HepG2 (cell line): ENCODE data around the gene TTC38. TPM values are rescaled to one million over a fixed set of nuclear protein-coding genes. Genes with fewer than 3 reads are reported as not detected.

Experiments
- ATAC-seq: fragments of 200-7000 bp; cut with Tn5 transposase; 3 replicates; pipeline ENCODE4 v1.9.1; 2020; ENCODE audit warnings: mild to moderate bottlenecking, moderate library complexity
- BruUV-seq: library from RNA; stranded (reverse); fragments of 400-500 nt; replicated peaks from 2 replicates; lab custom pipeline; 2021; lab: Mats Ljungman, UMichigan
- CTCF ChIA-PET: fragments of 300-600 bp; formaldehyde crosslinking; extraction: SDS; loops from one replicate; lab custom pipeline; 2021; ENCODE audit warnings: low total read pairs, inconsistent platforms, low intra/inter-chr PET ratio; lab: Yijun Ruan, JAX
- POLR2A ChIA-PET: fragments of 350-600 bp; sonication (Branson Sonifier 250); formaldehyde crosslinking; loops from one replicate; lab custom pipeline; 2020; ENCODE audit warnings: antibody characterized with exemption, inconsistent platforms; lab: Yijun Ruan, JAX
- DNase-seq: peaks from one replicate; pipeline ENCODE4 v3.0.0-alpha.2; 2015; ENCODE audit warnings: low spot score
- FAIRE-seq: peaks from 3 replicates; lab custom pipeline; 2011; peaks lifted over from hg19 to GRCh38; lab: Jason Lieb, UNC
- H2AFZ ChIP-seq: one replicate; pipeline ENCODE4 v1.6.1; 2011; ENCODE audit warnings: low read length, inconsistent platforms
- H3K27ac ChIP-seq: fragments of 300-600 bp; 3 replicates; pipeline ENCODE4 v1.8.0; 2011; ENCODE audit warnings: mixed run types, mild to moderate bottlenecking, mixed read lengths, low read length, inconsistent platforms; ENCODE audit not compliant: insufficient read depth; ENCODE audit errors: extremely low read length
- H3K27me3 ChIP-seq, 2 experiments: fragments of 200-600 bp in 1 of 2; 2 replicates in 1 of 2; 3 replicates in 1 of 2; pipeline versions ENCODE4 v1.6.0 to v1.8.0; 2011; ENCODE audit warnings: low read length in 2 of 2, mild to moderate bottlenecking in 2 of 2, moderate library complexity in 2 of 2, inconsistent platforms in 1 of 2; ENCODE audit not compliant: insufficient read depth in 2 of 2, control insufficient read depth in 1 of 2
- H3K36me3 ChIP-seq, 2 experiments: fragments of 200-600 bp in 1 of 2; replicated peaks in 1 of 2; 2 replicates in 1 of 2; 3 replicates in 1 of 2; pipeline versions ENCODE4 v1.5.1 to v1.8.0; 2011; ENCODE audit warnings: low read length in 2 of 2, inconsistent platforms in 1 of 2; ENCODE audit not compliant: insufficient read depth in 2 of 2, control insufficient read depth in 1 of 2
- H3K4me1 ChIP-seq: 2 replicates; pipeline ENCODE4 v1.5.1; 2012; ENCODE audit warnings: low read length, inconsistent platforms; ENCODE audit not compliant: insufficient read depth
- H3K4me2 ChIP-seq: 2 replicates; pipeline ENCODE4 v1.6.0; 2011; ENCODE audit warnings: low read depth, low read length, inconsistent platforms
- H3K4me3 ChIP-seq, 3 experiments: fragments of 200-600 bp in 1 of 3; sonication (generic), shearing (Covaris generic) in 1 of 3; replicated peaks in 1 of 3; 2 replicates each; pipeline ENCODE4 v1.5.1; 2011 to 2016; ENCODE audit warnings: low read length in 3 of 3, inconsistent platforms in 2 of 3, low read depth in 2 of 3, mild to moderate bottlenecking in 2 of 3, control low read depth in 1 of 3, mixed read lengths in 1 of 3; ENCODE audit not compliant: insufficient read depth in 1 of 3
- H3K79me2 ChIP-seq: one replicate; pipeline ENCODE4 v1.6.1; 2011; ENCODE audit warnings: low read length, inconsistent platforms; ENCODE audit not compliant: insufficient read depth
- H3K9ac ChIP-seq: 2 replicates; pipeline ENCODE4 v1.6.0; 2011; ENCODE audit warnings: mild to moderate bottlenecking, low read depth, low read length, inconsistent platforms; ENCODE audit not compliant: insufficient read depth
- H3K9me3 ChIP-seq: 2 replicates; pipeline ENCODE4 v1.5.1; 2012; ENCODE audit warnings: mild to moderate bottlenecking, low read length
- H4K20me1 ChIP-seq: 2 replicates; pipeline ENCODE4 v1.6.0; 2011; ENCODE audit warnings: inconsistent platforms, mild to moderate bottlenecking, low read length, moderate library complexity; ENCODE audit not compliant: insufficient read depth
- ESRRA ChIP-seq: sonication (generic); formaldehyde crosslinking; IDR thresholded peaks from 2 replicates; pipeline ENCODE4 v1.5.1; 2020; ENCODE audit warnings: mild to moderate bottlenecking, low read depth, missing genetic modification reagents
- SNRNP70 ChIP-seq: fragments of 200-400 bp; formaldehyde crosslinking; IDR thresholded peaks from 2 replicates; pipeline ENCODE4 v1.6.1; 2017; ENCODE audit warnings: mild to moderate bottlenecking, low read depth, low read length, moderate library complexity
- TFAP4 ChIP-seq: sonication (generic); IDR thresholded peaks from 2 replicates; pipeline ENCODE4 v1.6.1; 2016; ENCODE audit warnings: low read depth, borderline replicate concordance
- ZNF547 ChIP-seq: sonication (generic); formaldehyde crosslinking; IDR thresholded peaks from 2 replicates; pipeline ENCODE4 v1.5.1; 2020; ENCODE audit warnings: mild to moderate bottlenecking, missing genetic modification reagents
- WGBS: methylation state at CpG from one replicate; pipeline ENCODE4 v1.1.6; 2017; ENCODE audit warnings: low lambda C conversion rate; 5-methylcytosine and 5-hydroxymethylcytosine counted together
- in situ Hi-C: cut with HindIII; loops from 2 replicates; pipeline ENCODE4 v1.10.0; 2017; ENCODE audit warnings: low pct_unique_long_range_greater_than_20kb; ENCODE audit not compliant: extremely low pct_ligation_motif_present
- intact Hi-C: fragments of 100-400 bp; cut with micrococcal nuclease; formaldehyde crosslinking; loops from one replicate; pipeline ENCODE4 v1.10.0; 2022; ENCODE audit not compliant: unreplicated experiment
- polyA plus RNA-seq, 8 experiments: library from polyadenylated mRNA; depleted of rRNA in 3 of 8; stranded (reverse) in 7 of 8; unstranded in 1 of 8; fragments of >200 nt; fragmentation: Illumina TruSeq in 4 of 8; extraction: Trizol in 4 of 8; gene quantifications; 2 replicates each; pipeline versions ENCODE4 v1.2.1 to v1.2.3, GENCODE V29; 2011 to 2016; ENCODE audit warnings: low read depth in 4 of 8, missing spikeins in 1 of 8, mixed read lengths in 1 of 8; ENCODE audit not compliant: insufficient read depth in 1 of 8
- total RNA-seq, 5 experiments: library from RNA; depleted of rRNA; stranded (reverse); fragments of >200 nt; fragmentation: Illumina TruSeq; extraction: Trizol; gene quantifications; 2 replicates each; pipeline ENCODE4 v1.2.3, GENCODE V29; 2016; ENCODE audit warnings: low read depth in 1 of 5

The TTC38 gene
- total and polyA plus RNA-seq, 2 of the 13 experiments (the other 11 are each of a cell fraction or from before 2014, with no cell fraction given), result 101 to 105 TPM

GRCh38 chr22:46322711-46323110 is 54.9 kb downstream of the TTC38 start (continued):
- no peak for TF ChIP-seq TFAP4

- BruUV-seq, result no TSS peak
- H3K27ac ChIP-seq, result no peak overlapping the region
- no peak overlapping the region for H3K9ac ChIP-seq
- no peak for TF ChIP-seq ESRRA (CRISPR knock-in tag)
- peaks cover 12 to 76% of the 10 kb centered on the region in 2 experiments for H3K36me3 ChIP-seq
- 98% methylated on average over 14 of the region's 19 CpGs for WGBS
- FAIRE-seq, result no peak
- no peaks in the 10 kb centered on the region for H3K79me2 ChIP-seq
- no peaks in the 10 kb centered on the region for H3K4me1 ChIP-seq
- in situ Hi-C loops, result no loop called here
- H3K4me2 ChIP-seq, result no peak overlapping the region
- POLR2A ChIA-PET, result no interaction called here
- no peak for ATAC-seq
- H3K4me3 ChIP-seq, result no peak overlapping the region
- DNase-seq, result no peak
- H4K20me1 ChIP-seq, result no peaks in the 10 kb centered on the region
- CTCF ChIA-PET, result no interaction called here
- no peak overlapping the region for H2AFZ ChIP-seq
- no peaks in the 10 kb centered on the region for H3K9me3 ChIP-seq
- no peaks in the 10 kb centered on the region for H3K27me3 ChIP-seq
- intact Hi-C loops, result no loop called here
These were observed 55.4 kb downstream of the TTC38 start for GRCh38 chr22:46323162-46323561.

GRCh38 chr22:46326066-46326680 is 58.4 kb downstream of the TTC38 start:
- no peak overlapping the region for H3K4me3 ChIP-seq
- ChIA-PET POLR2A (no interaction called here), CTCF (no interaction called here)

More at GRCh38 chr22:46326066-46326680, 58.4 kb downstream of the TTC38 start:
- Histone ChIP-seq H3K9me3 (no peaks in the 10 kb centered on the region), H3K36me3 (peaks cover 22 to 79% of the 10 kb centered on the region in 2 experiments), H3K79me2 (no peaks in the 10 kb centered on the region), H3K4me2 (no peak overlapping the region), H2AFZ (no peak overlapping the region), H3K27ac (no peak overlapping the region), H3K9ac (no peak overlapping the region), H3K27me3 (no peaks in the 10 kb centered on the region), H3K4me1 (no peaks in the 10 kb centered on the region), H4K20me1 (no peaks in the 10 kb centered on the region)
- FAIRE-seq, result no peak
- intact Hi-C loops (no loop called here), in situ Hi-C loops (no loop called here)
- TF ChIP-seq SNRNP70 (no peak), ZNF547 (CRISPR knock-in tag) (no peak)
- no peak for DNase-seq
- ATAC-seq, result no peak
- WGBS, result over 99% methylated on average over 17 of the region's 23 CpGs
- BruUV-seq, result no TSS peak
